Esophagus muscularis mucosa (tissue), 3 donors: ENCODE results near the gene OR52K2.

Experiments
- CTCF ChIP-seq, 3 experiments: fragments of 200-600 bp in 2 of 3; fragments of 450-650 bp in 1 of 3; sonication (generic) in 2 of 3; IDR thresholded peaks; one replicate each; pipeline ENCODE4 v1.5.1; 2017 to 2019; ENCODE audit warnings: antibody characterized with exemption in 3 of 3, mild to moderate bottlenecking in 2 of 3, moderate library complexity in 1 of 3
- POLR2A ChIP-seq: fragments of 450-650 bp; IDR thresholded peaks from one replicate; pipeline ENCODE4 v1.6.1; 2017; ENCODE audit warnings: antibody characterized with exemption, moderate library complexity, mild to moderate bottlenecking, low read depth
- POLR2AphosphoS5 ChIP-seq, 2 donors: sonication (generic); formaldehyde crosslinking; IDR thresholded peaks; one replicate each; pipeline ENCODE4 v1.6.1; 2017; ENCODE audit warnings: antibody characterized with exemption in 2 of 2

- TF ChIP-seq CTCF (IDR thresholded peaks at IDR 0.05) (no peak), POLR2A (no peak), POLR2AphosphoS5 (IDR thresholded peaks at IDR 0.05) (no peak)
Observed at GRCh38 chr11:4496557-4497248, 47.6 kb downstream of the OR52K2 start.
